DMS153 treated with DMSO at 0.1 percent for 48 hours (cell line): Measurements from ENCODE around the gene ERH.
A peak's percentile ranks its signal among the peaks of the same experiment; 100 is the strongest.
"Not testable (repeated sequence)": the region's sequence is repeated elsewhere in the genome, so short reads cannot be mapped to it uniquely, and the experiment has no call there.

ENCODE experiments used
- DNase-seq: peaks from one replicate; lab custom pipeline; 2025; ENCODE audit not compliant: unreplicated experiment; lab: John Stamatoyannopoulos, UW

The ERH gene

DNA sequence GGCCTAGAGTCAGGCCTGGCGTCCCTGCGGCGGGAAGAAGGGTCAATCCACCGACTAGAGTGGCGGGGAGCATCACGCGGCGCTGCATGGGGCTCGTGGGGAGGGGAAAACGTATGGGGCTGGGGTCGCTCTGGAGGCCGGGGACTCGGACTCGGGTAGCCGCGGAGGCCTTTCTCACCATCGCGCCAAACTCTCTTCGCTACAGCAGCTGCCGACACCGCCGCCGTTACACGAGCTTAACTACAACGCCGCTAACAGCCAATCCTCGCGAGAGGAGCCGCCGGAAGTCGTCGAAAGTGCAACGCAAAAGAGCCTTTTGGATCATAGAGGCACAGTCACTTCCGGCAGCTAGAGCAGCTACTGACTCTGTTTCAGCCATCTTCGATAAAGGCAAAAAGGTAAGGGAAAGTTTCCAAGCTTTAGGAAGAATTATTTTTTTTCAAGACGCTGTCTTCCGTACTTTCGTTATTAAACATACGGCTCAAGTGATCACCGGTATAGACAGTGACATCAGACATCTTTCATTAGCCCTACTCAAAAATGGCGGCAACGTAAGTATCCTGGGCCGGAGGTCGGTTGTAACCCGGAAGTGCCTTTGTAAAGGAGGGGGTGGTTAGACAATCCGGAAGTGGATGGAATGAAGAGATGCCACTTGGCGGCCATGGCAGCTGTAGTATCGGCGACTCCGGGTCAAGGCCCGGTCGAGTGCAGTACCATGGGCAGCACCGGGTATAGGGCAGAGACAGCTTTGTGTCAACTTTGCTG lies at the start of gene ERH, which contains the start of gene SLC39A9:
Gene ERH (minus strand): TSS at position 247 of the 765 bp plus-strand sequence. CDS start 66 bp downstream, at position 181.
Gene SLC39A9 (plus strand): TSS at position 640 of the 765 bp plus-strand sequence. CDS start 678 bp downstream, outside the sequence.
- DNase-seq: peak; percentile 100

- no peak for DNase-seq
These were observed 45.3 kb upstream of the ERH start for GRCh38 chr14:69443296-69443805.

DNA sequence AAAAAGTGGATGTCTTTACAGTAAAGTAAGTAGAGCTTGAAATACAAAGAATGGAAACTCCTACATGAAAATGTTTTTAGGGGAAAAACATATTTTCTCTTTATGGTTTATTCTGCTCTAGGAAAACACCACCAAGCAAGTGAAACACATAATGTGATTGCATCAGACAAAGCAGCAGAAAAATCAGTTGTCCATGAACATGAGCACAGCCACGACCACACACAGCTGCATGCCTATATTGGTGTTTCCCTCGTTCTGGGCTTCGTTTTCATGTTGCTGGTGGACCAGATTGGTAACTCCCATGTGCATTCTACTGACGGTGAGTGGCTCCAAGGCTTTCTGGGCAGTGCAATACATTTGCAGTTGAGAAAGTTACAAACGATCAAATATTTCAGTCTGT lies 43.8 kb upstream of the ERH start:
- no peak for DNase-seq

DNA sequence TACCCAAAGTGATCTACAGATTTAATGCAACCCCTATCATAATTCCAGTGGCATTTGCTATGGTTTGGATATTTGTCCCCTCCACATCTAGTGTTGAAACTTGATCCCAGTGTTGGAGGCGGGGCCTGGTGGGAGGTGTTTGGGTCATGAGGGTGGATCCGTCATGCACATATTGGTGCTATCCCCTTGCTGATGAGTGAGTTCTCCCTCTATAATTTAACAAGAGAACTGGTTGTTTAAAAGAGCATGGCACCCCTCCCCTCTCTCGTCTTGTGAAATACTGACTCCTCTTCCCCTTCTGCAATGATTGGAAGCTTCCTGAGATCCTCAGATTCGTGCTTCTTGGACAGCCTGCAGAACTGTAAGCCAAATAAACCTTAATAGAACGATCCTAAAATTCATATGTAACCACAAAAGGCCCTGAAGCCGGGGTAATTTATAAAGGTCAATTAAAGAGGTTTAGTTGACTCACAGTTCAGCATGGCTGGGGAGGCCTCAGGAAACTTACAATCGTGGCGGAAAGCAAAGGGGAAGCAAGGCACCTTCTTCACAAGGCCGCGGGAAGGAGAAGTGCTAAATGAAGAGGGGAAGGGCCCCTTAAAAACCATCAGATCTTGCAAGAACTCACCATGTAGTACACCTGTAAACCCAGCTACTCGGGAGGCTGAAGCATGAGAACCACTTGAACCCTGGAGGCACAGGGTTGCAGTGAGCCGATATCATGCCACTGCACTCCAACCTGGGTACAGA lies 41.6 kb upstream of the ERH start:
- DNase-seq: no peak

- DNase-seq: no peak
These were observed 34.3 kb upstream of the ERH start for GRCh38 chr14:69432364-69432763.

DNA sequence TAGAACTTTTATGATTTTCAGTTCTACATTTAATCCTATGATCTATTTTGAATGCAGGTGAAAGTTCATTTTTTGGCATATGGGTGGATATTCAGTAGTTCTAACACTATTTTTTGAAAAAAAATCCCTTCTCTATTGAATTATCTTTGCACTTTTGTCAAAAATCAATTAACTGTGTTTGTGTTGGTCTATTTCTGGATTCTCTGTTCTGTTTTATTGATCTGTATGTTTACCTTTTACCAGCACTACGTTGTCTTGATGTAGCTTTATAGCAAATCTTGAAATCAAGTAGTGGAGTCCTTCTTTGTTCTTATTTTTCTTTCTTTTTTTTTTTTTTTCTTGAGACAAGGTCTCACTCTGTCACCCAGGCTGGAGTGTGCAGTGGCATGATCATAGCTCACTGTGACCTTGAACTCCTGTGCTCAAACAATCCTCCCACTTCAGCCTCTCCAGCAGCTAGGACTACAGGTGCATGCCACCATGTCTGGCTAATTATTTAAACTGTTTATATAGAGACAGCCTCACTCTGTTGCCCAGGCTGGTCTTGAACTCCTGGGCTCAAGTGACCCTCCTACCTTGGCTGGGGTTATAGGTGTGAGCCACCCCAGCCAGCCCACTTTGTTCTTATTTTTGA lies 32.3 kb upstream of the ERH start:
- DNase-seq: no peak

- DNase-seq: no peak
These were observed 31.5 kb upstream of the ERH start for GRCh38 chr14:69429643-69430042.

DNA sequence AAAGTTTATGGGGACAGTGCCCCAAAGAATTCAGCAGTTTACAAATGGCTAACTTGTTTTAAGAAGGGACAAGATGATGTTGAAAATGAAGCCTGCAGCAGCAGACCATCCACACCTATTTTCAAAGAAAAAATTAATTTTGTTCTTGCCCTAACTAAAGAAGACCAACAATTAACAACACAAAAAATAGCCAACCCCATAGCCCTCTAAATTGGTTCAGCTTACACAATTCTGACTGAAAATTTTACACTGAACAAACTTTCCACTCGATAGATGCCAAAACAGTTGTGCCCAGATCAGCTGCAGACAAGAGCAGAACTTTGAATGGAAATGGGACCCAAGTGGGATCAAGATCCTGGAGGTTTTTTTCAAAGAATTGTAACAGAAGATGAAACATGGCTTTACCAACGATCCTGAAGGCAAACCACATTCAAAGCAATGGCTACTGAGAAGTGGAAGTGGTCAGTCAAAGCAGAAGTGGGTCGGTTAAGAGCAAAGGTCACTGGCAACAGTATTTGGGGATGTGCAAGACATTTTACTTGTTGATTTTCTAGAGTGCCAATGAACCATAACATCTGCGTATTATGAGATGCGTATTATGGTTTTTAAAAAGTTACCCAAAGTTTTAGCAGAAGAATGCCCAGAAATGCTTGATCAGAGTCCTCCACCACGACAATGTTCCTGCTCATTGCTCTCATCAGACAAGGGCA lies 30.3 kb upstream of the ERH start:
- no peak for DNase-seq

GRCh38 chr14:69427596-69427995 lies 29.5 kb upstream of the ERH start:
- no peak for DNase-seq

- DNase-seq: no peak
These were observed 26.2 kb upstream of the ERH start for GRCh38 chr14:69424149-69424923.

- no peak for DNase-seq
These were observed 25.2 kb upstream of the ERH start for GRCh38 chr14:69423279-69423678.

GRCh38 chr14:69416087-69416486 lies 18.0 kb upstream of the ERH start:
- DNase-seq: not testable (repeated sequence)

DNA sequence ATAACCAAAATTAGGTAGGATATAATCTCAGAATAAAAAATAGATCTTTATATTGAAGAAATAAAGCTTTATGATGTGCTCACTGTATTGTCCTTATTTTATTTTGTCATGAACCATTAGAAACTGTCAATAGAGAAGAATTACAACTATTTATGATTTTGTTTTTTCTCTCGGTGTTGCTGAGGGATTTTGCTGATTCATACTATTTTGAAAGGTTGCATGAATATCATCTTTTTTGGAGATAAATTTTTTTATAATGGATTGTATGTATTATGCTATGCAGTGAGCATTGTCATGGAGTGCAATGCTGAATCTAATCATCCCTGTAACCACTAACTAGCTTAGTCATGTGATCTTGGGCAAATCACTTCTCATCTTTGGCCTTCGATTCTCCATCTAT lies 15.4 kb upstream of the ERH start:
- DNase-seq: no peak

DNA sequence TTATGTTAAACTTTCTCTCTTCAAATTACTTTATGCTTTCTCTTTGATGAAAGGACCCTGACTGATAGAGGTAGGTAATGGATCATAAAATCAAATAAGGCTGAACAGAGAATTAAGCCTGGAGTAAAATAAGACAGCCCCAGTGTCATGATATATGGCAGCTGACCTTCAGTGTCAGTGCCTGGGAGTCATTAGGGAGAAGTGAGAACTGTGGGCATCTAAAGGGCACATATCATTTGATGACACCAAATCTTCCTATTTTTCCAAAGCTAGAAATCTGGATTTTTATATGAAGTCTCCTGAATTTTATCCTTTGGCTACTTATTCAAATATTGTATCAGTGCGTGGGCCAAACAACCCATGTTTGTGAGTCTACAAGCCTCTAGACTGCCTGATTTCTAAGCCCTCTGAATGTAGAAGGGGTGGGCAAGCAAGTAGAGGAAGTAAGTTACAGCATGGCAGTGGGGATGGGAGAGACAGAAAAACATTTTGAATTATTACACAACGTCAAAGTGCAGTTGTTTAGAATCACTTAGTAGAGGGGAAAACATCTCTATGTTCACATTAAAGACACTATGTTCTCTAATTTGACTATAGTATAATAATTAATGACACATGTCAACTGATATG lies 10.3 kb upstream of the ERH start:
- no peak for DNase-seq

DNA sequence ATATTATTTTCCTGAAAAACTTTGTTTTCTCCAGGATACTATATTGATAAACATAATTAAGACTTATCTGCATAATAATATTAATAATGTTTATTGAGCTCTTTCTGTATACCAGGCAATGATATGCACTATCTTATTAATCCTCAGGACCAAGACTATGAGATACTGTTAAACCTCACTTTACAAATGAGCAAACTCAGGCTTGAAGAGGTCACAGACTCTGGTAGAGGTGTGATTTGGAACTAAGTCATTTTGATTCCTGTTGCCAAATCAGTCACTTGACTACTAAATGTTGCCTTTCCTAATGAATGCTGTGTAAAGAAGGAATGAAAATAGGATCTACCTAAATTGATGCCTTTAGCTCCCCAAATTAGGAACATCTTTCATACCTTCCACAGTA lies 7.7 kb upstream of the ERH start:
- no peak for DNase-seq

- no peak for DNase-seq
These were observed 6.8 kb upstream of the ERH start for GRCh38 chr14:69404883-69405282.

DNA sequence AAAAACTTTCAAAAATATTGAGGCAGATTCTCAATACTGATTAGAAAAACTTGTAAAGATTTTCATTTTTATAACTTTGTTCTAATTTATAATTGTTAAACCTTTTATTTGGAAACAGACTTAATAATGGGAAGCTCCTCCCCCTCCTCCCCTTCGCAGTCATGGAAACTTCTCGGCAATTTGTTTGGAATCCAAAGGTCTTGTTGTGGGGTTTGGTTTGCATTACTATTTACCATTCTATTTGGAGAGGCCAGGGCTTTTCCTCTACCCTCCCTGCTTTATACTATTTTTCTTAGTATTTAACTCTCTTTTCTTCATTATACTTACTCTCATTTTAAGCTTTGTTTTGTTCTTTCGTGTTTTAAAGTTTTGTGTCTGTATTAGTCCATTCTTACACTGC lies 6.4 kb upstream of the ERH start:
- no peak for DNase-seq

- DNase-seq: no peak
These were observed 3.7 kb upstream of the ERH start for GRCh38 chr14:69401841-69402240.

GRCh38 chr14:69400154-69400553 lies 2.1 kb upstream of the ERH start:
- no peak for DNase-seq

GRCh38 chr14:69399750-69400149 lies 1.7 kb upstream of the ERH start:
- no peak for DNase-seq
